Right hindlimb (tissue), 1 donor: ENCODE results near the gene BCL2.
"Not testable (repeated sequence)": the region's sequence is repeated elsewhere in the genome, so short reads cannot be mapped to it uniquely, and the experiment has no call there.

Source experiments
- DNase-seq: peaks from one replicate; pipeline ENCODE4 v3.0.0-alpha.2; 2018

The BCL2 gene

DNA sequence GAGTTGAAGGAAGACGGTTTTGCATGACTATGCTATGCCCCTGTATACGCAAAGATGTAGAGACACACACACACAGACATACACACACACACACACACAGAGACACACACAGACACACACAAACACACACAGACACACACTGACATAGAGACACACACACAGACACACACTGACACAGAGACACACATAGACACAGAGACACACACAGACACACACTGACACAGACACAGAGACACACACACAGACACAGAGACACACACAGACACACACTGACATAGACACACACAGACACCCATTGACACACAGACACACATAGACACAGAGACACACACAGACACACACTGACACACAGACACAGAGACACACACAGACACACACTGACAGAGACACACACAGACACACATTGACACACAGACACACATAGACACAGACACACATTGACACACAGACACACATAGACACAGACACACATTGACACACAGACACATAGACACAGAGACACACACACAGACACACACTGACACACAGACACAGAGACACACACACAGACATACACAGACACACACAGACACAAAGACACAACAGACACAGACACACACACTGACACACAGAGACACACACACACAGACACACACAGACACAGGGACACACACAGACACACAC is 121.3 kb downstream of the BCL2 start:
- no peak for DNase-seq

GRCh38 chr18:63197246-63197869 is 122.2 kb downstream of the BCL2 start:
- no peak for DNase-seq

- no peak for DNase-seq
Measured at GRCh38 chr18:63195326-63196159, 124.0 kb downstream of the BCL2 start.

DNA sequence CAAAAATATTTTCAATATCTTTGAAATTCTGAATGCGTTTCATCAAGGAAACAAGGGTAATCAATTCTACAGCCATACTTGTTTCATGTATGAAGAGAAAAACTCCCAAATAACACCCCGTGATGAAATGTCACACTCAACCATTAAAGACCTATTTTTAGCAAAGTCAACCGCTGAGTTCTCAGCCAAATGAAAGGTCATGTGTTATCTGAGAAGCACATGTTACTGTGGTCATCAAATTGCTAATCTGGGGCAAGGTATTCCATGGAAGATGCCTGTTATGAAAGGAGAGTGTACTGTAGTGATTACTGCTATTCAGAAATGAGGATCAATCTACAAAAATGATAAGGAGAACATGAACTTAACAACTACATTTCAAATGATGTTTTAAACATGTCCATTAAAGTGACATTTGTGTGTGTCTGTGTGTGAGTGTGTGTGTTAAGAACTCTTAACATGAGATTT is 126.7 kb downstream of the BCL2 start:
- DNase-seq = no peak

DNA sequence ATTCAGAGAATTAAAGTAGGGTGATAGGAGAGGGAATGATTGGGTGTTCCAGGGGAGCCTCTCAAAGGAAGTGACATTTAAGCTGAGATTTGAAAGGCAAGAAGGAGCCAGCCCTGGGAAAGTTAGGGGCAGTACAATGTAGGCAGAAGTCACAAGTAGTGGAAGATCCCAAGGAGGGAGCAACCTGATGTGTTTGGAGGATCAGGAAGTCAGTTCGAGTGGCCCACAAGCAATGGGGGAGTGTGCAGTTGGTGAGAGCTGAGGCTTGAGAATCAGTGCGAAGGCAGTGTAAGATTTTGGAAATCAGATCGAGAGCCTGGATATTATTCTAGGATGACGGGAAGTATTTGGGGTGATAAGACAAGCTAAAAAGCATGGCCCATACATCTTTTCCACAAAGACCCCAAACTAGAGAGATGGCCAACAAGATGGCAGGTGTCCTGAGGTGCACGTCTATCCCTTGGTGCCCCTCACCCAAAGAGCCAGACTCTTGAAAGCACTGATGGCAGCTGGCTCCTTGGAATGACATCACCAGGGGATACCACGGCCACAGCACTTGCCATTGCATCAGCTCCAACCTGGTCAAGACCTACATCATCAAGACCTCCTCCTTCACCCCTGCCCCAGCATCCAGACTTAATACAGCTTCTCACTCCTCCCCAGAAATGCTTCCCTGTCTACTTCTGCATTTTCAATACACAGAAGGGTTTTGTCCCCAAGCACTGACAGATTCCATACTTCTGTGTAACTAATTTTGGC is 127.3 kb downstream of the BCL2 start:
- no peak for DNase-seq

DNA sequence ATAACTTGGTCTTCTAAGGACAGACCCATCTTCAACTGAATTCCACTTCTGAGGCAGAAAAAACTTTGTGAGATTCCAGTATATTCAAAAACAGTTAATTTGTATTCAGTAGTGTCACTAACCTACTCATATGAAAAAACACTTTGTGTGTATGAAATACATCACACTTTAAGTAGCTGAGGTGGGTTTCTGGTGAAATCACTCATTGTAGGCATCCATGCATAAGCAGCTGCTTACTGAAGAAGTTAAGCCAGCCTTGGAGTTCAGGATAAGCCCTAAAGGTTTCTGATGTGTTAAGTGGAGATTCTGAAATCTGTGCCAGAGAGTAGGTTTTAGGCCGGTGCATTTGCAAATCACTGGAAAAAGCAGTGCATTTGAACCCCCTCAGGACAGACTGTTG is 128.2 kb downstream of the BCL2 start:
- DNase-seq = no peak

GRCh38 chr18:63190838-63191237 is 128.7 kb downstream of the BCL2 start:
- DNase-seq = not testable (repeated sequence)

GRCh38 chr18:63189817-63190216 is 129.8 kb downstream of the BCL2 start:
- DNase-seq = no peak

DNA sequence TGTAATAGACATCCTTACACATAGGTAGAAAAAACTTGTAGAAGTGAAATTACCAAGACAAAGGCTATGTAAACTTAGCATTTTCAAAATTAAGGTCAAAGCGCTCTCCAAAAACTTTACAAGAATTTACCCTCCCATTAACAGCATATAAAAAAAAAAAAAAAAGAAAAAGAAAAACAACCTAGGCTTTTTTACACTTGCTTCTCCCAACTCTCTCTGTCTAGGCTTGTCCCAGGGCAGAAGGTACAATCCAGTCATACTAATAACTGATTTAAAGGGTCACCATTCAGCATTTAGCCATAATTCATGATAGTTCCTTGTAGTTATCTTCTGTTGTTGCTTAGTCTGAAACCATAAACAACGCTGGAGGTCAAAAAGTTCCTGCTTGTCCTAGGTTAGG is 130.5 kb downstream of the BCL2 start:
- DNase-seq = no peak

GRCh38 chr18:63187791-63188460 is 131.6 kb downstream of the BCL2 start:
- DNase-seq = no peak

DNA sequence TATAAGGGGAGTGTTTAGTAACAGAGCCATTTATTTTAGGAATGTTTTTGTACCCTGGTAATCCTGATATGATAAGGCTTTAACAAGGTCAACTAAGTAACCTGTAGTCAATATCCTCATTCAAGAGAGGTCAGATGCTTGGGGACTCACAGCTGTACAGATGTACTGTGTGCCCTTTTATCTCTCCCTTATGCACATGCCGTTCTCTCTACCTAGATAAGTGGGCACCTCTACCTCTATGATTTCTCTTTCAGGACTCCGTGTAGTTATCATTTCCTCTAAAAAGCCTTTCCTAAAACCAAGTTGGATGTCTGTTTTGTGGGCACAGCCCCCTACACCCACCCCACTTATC is 132.4 kb downstream of the BCL2 start:
- DNase-seq = no peak

GRCh38 chr18:63186520-63187222 is 132.9 kb downstream of the BCL2 start:
- DNase-seq = no peak

- DNase-seq = no peak
Measured at GRCh38 chr18:63185984-63186383, 133.6 kb downstream of the BCL2 start.

DNA sequence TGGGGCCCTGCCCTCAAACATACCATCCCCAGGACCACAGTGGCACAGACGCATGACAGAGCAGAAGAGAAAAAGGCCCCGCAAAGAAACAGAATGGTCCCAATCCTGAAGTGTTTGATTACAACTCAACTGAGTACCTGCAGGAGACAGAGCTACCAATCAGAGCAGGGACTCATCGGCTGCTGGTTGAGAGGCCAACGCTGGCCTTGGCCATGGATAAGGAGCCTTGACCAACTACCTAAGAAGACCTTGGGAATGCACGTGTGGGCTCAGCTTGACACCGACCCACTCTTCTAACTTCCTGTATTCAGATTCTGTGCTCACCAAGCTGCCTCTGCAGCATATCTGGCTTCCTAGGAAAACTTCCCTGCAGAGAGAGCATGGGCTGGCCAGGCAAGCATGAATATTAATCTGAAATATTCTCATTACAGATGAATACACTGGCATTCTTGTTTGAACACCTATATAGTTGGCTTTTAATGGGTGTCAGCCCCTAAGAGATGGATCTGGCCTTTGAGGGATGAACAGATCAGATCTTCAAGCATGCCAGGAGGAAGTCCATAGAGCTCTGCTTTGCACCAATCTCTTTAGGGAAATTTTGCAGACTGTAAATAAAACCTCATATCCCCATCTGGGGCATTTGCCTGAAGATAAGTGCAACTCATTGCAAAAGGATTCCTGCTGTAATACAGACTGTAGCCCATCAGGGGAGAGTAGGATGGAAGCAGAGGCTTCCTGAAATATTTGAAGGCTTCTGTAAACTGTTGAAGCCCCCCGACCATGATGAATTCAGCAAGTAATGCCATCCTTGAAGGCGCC is 135.4 kb downstream of the BCL2 start:
- no peak for DNase-seq

DNA sequence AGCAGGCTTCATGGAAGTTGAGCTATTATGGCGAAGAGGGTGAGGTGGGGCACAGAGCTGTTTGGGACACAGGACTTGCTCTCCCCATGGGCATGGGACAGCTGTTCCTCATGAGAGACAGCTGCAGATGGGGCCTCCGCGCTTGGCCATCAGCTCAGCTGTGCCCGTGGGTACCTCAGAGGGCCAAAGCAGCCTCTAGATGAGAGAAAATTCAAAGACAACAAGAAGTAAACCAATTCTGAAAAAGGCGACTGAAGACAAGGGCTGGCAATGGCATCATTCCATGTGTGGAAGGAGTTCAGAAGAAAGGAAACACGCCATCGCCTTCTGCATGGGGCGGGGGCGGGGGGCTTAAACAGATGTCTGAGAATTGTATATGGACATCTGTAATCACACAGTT is 136.2 kb downstream of the BCL2 start:
- peak; percentile 60 for DNase-seq

GRCh38 chr18:63182861-63183260 is 136.7 kb downstream of the BCL2 start:
- DNase-seq = no peak

DNA sequence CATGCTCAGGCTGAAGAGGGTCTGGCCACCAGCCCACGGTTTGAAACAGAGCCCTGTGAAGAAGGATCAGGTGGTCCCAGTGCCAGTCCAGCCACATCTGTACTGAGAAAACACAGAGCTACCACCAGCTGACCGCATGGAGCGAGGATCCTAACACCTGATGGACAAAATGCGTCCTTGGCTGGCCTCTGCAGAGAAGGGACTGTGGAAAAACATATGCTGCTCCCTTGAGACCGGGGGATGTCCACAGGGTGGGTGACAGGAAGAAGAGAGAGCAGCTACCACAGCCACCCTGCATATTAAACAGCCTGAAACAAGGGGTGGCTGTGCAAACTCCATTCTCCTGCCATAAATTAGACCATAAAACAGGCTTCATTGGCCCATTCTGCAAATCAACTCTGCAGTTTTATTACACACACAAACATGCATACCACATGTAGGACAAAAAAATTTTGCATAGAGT is 137.2 kb downstream of the BCL2 start:
- DNase-seq = no peak

DNA sequence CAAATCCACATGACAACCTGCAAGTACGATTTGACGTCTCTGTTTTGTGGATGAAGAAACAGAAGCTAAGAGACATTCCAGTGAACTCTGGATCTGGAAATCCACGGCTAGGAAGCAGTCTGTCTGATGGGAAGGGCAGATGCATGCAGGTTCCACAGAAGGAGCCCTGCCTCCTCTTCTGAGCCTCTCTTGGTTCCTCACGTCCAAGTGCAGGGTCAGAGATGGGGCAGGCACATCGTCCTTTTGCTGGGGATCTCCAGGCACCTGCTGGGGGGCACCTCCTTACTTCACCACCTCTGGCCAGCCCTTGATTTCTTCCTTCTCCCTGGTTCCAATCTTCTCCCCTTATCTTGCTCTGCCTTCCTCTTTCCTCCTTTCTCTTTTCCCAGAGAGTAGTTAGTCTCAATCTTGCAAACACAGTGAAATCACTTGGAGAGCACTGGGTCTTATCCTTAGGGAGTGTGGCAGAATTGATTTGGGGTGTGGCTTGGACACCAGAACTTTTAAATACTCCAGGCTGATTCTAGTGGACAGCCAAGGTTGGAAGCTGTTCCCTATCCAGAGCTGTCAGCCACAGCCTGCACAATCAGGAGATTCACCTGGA is 137.8 kb downstream of the BCL2 start:
- no peak for DNase-seq

- no peak for DNase-seq
Measured at GRCh38 chr18:63180971-63181376, 138.6 kb downstream of the BCL2 start.

DNA sequence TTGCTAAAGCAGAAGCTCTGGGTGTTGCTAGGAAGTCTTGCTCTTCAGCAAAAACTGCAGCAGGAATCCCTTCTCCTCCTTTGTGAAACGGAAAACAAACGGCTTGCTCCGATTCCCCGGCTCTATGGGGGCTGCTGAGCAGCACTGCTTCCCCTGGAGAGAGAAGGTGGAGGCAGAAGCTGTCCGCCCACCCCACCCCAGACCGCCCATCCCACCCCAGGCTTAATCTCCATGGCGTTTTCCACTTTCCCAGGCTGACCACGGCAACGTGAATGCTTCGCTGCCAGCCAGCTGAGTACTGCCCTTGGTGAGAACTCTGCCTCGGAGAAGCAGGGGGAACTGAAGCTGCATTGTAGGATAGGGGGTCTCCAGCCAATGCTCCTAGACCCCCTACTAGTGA is 139.2 kb downstream of the BCL2 start:
- DNase-seq = no peak

GRCh38 chr18:63179422-63179821 is 140.1 kb downstream of the BCL2 start:
- DNase-seq = no peak
